GM23338 (cell line): Measurements from ENCODE around the gene IFT52. TPM values are rescaled to one million over a fixed set of nuclear protein-coding genes. Genes with fewer than 3 reads are reported as not detected.
"Not testable (repeated sequence)": the region's sequence is repeated elsewhere in the genome, so short reads cannot be mapped to it uniquely, and the experiment has no call there.

Source experiments
- ATAC-seq: fragments of 200-7000 bp; cut with Tn5 transposase; 3 replicates; pipeline ENCODE4 v1.9.1; 2020
- DNase-seq: peaks from one replicate; pipeline ENCODE4 v3.0.0-alpha.2; 2015; ENCODE audit warnings: low spot score
- H2AFZ ChIP-seq: fragments of 200-600 bp; sonication (generic); 2 replicates; pipeline ENCODE4 v1.8.0; 2016; ENCODE audit warnings: antibody characterized with exemption, mild to moderate bottlenecking, moderate library complexity
- H3F3A ChIP-seq: fragments of 200-600 bp; sonication (generic); replicated peaks from 2 replicates; pipeline ENCODE4 v1.8.0; 2017; ENCODE audit warnings: antibody characterized with exemption, mixed run types, low read depth
- H3K27ac ChIP-seq: fragments of 200-600 bp; sonication (generic); 2 replicates; pipeline ENCODE4 v1.6.1; 2016; ENCODE audit warnings: low read depth
- H3K27me3 ChIP-seq: fragments of 200-600 bp; sonication (generic); 2 replicates; pipeline ENCODE4 v1.8.0; 2016; ENCODE audit warnings: mild to moderate bottlenecking, mixed run types, moderate library complexity; ENCODE audit not compliant: insufficient read depth
- H3K36me3 ChIP-seq: fragments of 200-600 bp; sonication (generic); 2 replicates; pipeline ENCODE4 v1.8.0; 2016; ENCODE audit warnings: mild to moderate bottlenecking; ENCODE audit not compliant: insufficient read depth
- H3K4me1 ChIP-seq: fragments of 200-600 bp; sonication (generic); 2 replicates; pipeline ENCODE4 v1.8.0; 2016; ENCODE audit warnings: mild to moderate bottlenecking, moderate library complexity; ENCODE audit not compliant: insufficient read depth
- H3K4me2 ChIP-seq: fragments of 200-600 bp; sonication (generic); 2 replicates; pipeline ENCODE4 v1.7.1; 2017; ENCODE audit warnings: mixed run types
- H3K4me3 ChIP-seq: fragments of 200-600 bp; sonication (generic); 2 replicates; pipeline ENCODE4 v1.6.1; 2016; ENCODE audit warnings: mixed run types
- H3K79me2 ChIP-seq: fragments of 200-600 bp; sonication (generic); replicated peaks from 2 replicates; pipeline ENCODE4 v1.8.0; 2017; ENCODE audit warnings: mild to moderate bottlenecking; ENCODE audit not compliant: insufficient read depth
- H3K9me2 ChIP-seq: fragments of 200-600 bp; sonication (generic); 2 replicates; pipeline ENCODE4 v1.8.0; 2017; ENCODE audit not compliant: insufficient read depth
- H4K20me1 ChIP-seq: fragments of 200-600 bp; sonication (generic); replicated peaks from 2 replicates; pipeline ENCODE4 v1.8.0; 2017; ENCODE audit warnings: mild to moderate bottlenecking; ENCODE audit not compliant: insufficient read depth
- H3K27ac Mint-ChIP-seq: 2 replicates; pipeline ENCODE4 v1.8.0; 2020; ENCODE audit warnings: inconsistent platforms, mild to moderate bottlenecking, moderate library complexity, mixed read lengths
- H3K27me3 Mint-ChIP-seq: 3 replicates; pipeline ENCODE4 v1.8.0; 2022; ENCODE audit warnings: low read depth, mild to moderate bottlenecking, moderate library complexity, mixed read lengths, inconsistent platforms; ENCODE audit not compliant: insufficient read depth, poor library complexity
- H3K36me3 Mint-ChIP-seq: 3 replicates; pipeline ENCODE4 v1.8.0; 2021; ENCODE audit warnings: low read depth, mild to moderate bottlenecking, inconsistent platforms, moderate library complexity, mixed read lengths
- H3K4me1 Mint-ChIP-seq: 3 replicates; pipeline ENCODE4 v1.8.0; 2020; ENCODE audit warnings: mild to moderate bottlenecking, inconsistent platforms, mixed read lengths
- H3K4me3 Mint-ChIP-seq: 3 replicates; pipeline ENCODE4 v1.8.0; 2021; ENCODE audit warnings: moderate library complexity, mild to moderate bottlenecking, inconsistent platforms, mixed read lengths
- H3K9me3 Mint-ChIP-seq: 3 replicates; pipeline ENCODE4 v1.8.0; 2020; ENCODE audit warnings: moderate library complexity, mild to moderate bottlenecking, inconsistent platforms, mixed read lengths
- ETS1 ChIP-seq: IDR thresholded peaks from 2 replicates; pipeline ENCODE4 v1.6.1; 2016; ENCODE audit warnings: antibody characterized with exemption
- EZH2 ChIP-seq: fragments of 200-600 bp; sonication (generic); IDR thresholded peaks from one replicate; pipeline ENCODE4 v1.8.0; 2017; ENCODE audit warnings: antibody characterized with exemption, mild to moderate bottlenecking, low read depth; ENCODE audit not compliant: unreplicated experiment
- EZH2phosphoT487 ChIP-seq: fragments of 200-600 bp; sonication (generic); IDR thresholded peaks from one replicate; pipeline ENCODE4 v1.8.1; 2018; ENCODE audit warnings: antibody characterized with exemption; ENCODE audit not compliant: unreplicated experiment
- JUNB ChIP-seq: IDR thresholded peaks from one replicate; pipeline ENCODE4 v1.6.1; 2016; ENCODE audit warnings: antibody characterized with exemption; ENCODE audit not compliant: unreplicated experiment
- POLR2AphosphoS5 ChIP-seq: IDR thresholded peaks from 2 replicates; pipeline ENCODE4 v1.6.1; 2016; ENCODE audit warnings: antibody characterized with exemption, low read depth
- REST ChIP-seq: IDR thresholded peaks from one replicate; pipeline ENCODE4 v1.6.1; 2018; ENCODE audit warnings: antibody characterized with exemption; ENCODE audit not compliant: unreplicated experiment
- ZNF114 ChIP-seq: fragments of 250-450 bp; sonication (Bioruptor Pico); IDR thresholded peaks from 2 replicates; pipeline ENCODE4 v1.5.0; 2020; ENCODE audit warnings: mild to moderate bottlenecking, moderate library complexity
- polyA plus RNA-seq: library from polyadenylated mRNA; unstranded; fragments of >200 nt; fragmentation: Nextera tagmentation; extraction: Ambion mirVana; gene quantifications from 2 replicates; pipeline ENCODE4 v1.2.1, GENCODE V29; 2016
- total RNA-seq: library from RNA; depleted of rRNA; stranded (reverse); fragments of >200 nt; shearing (Covaris generic); gene quantifications from 2 replicates; pipeline ENCODE4 v1.2.3, GENCODE V29; 2014

IFT52 gene
- total and polyA plus RNA-seq, 2 experiments from 2014 or later, result 30.4 to 39.8 TPM

GRCh38 chr20:43653966-43654365, 63.2 kb downstream of the IFT52 start:
- H3K27me3 Mint-ChIP-seq, result peaks cover 3% of the 10 kb centered on the region
- H3K4me3 ChIP-seq, result no peak overlapping the region
- no peak for DNase-seq
- H3K27ac ChIP-seq, result no peak overlapping the region
- no peaks in the 10 kb centered on the region for H3K9me2 ChIP-seq
- H3K27ac Mint-ChIP-seq, result no peak overlapping the region
- no peaks in the 10 kb centered on the region for H3K9me3 Mint-ChIP-seq
- no peaks in the 10 kb centered on the region for H3K27me3 ChIP-seq
- 0 out of 3 replicates have a peak, but pooled peaks cover 2% of the 10 kb centered on the region for H3K4me1 Mint-ChIP-seq
- H3K36me3 Mint-ChIP-seq, result no peaks in the 10 kb centered on the region
- no peak for TF ChIP-seq EZH2
- ATAC-seq, result no peak
- H3K4me1 ChIP-seq, result peaks cover 4% of the 10 kb centered on the region; the same call in 1 of the 2 replicates
- H4K20me1 ChIP-seq, result no peaks in the 10 kb centered on the region
- H3F3A ChIP-seq, result 0 out of 2 replicates have a peak, but pooled peaks cover 6% of the 10 kb centered on the region
- no peak overlapping the region for H3K4me2 ChIP-seq
- H3K36me3 ChIP-seq, result no peaks in the 10 kb centered on the region
- H3K79me2 ChIP-seq, result no peaks in the 10 kb centered on the region
- H3K4me3 Mint-ChIP-seq, result no peak overlapping the region
- H2AFZ ChIP-seq, result no peak overlapping the region

GRCh38 chr20:43655176-43655575, 64.4 kb downstream of the IFT52 start:
- not testable (repeated sequence) for H3K27me3 Mint-ChIP-seq, H3K36me3 Mint-ChIP-seq, H3K4me1 Mint-ChIP-seq

GRCh38 chr20:43655937-43656336, 65.2 kb downstream of the IFT52 start:
- H3K79me2 ChIP-seq, result no peaks in the 10 kb centered on the region
- peaks cover 3% of the 10 kb centered on the region for H3K27me3 Mint-ChIP-seq
- ATAC-seq (no peak), DNase-seq (no peak)
- H3K4me3 ChIP-seq, result no peak overlapping the region
- H3K4me2 ChIP-seq, result peak overlapping the region; percentile 99; the same call in 1 of the 2 replicates
- peak overlapping the region; percentile 98 for H3K4me3 Mint-ChIP-seq
- peaks cover 2% of the 10 kb centered on the region; the same call in 1 of the 3 replicates for H3K4me1 Mint-ChIP-seq
- no peaks in the 10 kb centered on the region for H3K9me2 ChIP-seq
- no peak overlapping the region for H2AFZ ChIP-seq
- peaks cover 4% of the 10 kb centered on the region; the same call in 1 of the 2 replicates for H3K4me1 ChIP-seq
- H4K20me1 ChIP-seq, result no peaks in the 10 kb centered on the region
- H3K27ac Mint-ChIP-seq, result no peak overlapping the region
- no peak overlapping the region for H3K27ac ChIP-seq
- no peaks in the 10 kb centered on the region for H3K9me3 Mint-ChIP-seq
- H3K27me3 ChIP-seq, result no peaks in the 10 kb centered on the region
- H3K36me3 Mint-ChIP-seq, result no peaks in the 10 kb centered on the region
- H3F3A ChIP-seq, result 0 out of 2 replicates have a peak, but pooled peaks cover 6% of the 10 kb centered on the region
- no peaks in the 10 kb centered on the region for H3K36me3 ChIP-seq
- TF ChIP-seq ZNF114 (CRISPR knock-in tag) (no peak), POLR2AphosphoS5 (no peak), REST (no peak), ETS1 (no peak), JUNB (no peak), EZH2phosphoT487 (no peak)

More at GRCh38 chr20:43655176-43655575, 64.4 kb downstream of the IFT52 start:
- not testable (repeated sequence) for H3K79me2 ChIP-seq, H3K4me3 Mint-ChIP-seq, H3K36me3 ChIP-seq, H3K9me2 ChIP-seq, H2AFZ ChIP-seq, H3K4me2 ChIP-seq, H4K20me1 ChIP-seq, H3K9me3 Mint-ChIP-seq, H3K27ac ChIP-seq, DNase-seq, H3F3A ChIP-seq, H3K27ac Mint-ChIP-seq, ATAC-seq, H3K4me1 ChIP-seq, H3K4me3 ChIP-seq, H3K27me3 ChIP-seq
